Activated naive CD8-positive, alpha-beta T cell treated with anti-CD3 and anti-CD28 coated beads for 36 hours (primary cell): ENCODE results near the gene GLE1. TPM values are rescaled to one million over a fixed set of nuclear protein-coding genes. Genes with fewer than 3 reads are reported as not detected.

Experiments
- DNase-seq: peaks from one replicate; pipeline ENCODE4 v3.0.0; 2021
- H3K27ac Mint-ChIP-seq: one replicate; pipeline ENCODE4 v1.8.0; 2022; ENCODE audit warnings: mild to moderate bottlenecking, moderate library complexity, mixed read lengths
- H3K27me3 Mint-ChIP-seq: one replicate; pipeline ENCODE4 v1.8.0; 2022; ENCODE audit warnings: mild to moderate bottlenecking, mixed read lengths
- H3K36me3 Mint-ChIP-seq: one replicate; pipeline ENCODE4 v1.8.0; 2021; ENCODE audit warnings: mild to moderate bottlenecking, mixed read lengths
- H3K4me1 Mint-ChIP-seq: one replicate; pipeline ENCODE4 v1.8.0; 2021; ENCODE audit warnings: mixed read lengths
- H3K4me3 Mint-ChIP-seq: one replicate; pipeline ENCODE4 v1.8.0; 2022; ENCODE audit warnings: mild to moderate bottlenecking, moderate library complexity, mixed read lengths
- H3K9me3 Mint-ChIP-seq: one replicate; pipeline ENCODE4 v1.8.0; 2022; ENCODE audit warnings: mixed read lengths
- total RNA-seq, 2 experiments: library from RNA; stranded (reverse); gene quantifications; one replicate each; pipeline ENCODE4 v1.2.3, GENCODE V29; 2021

GLE1 gene
- total RNA-seq, 2 experiments from 2014 or later = 45.1 to 45.8 TPM

DNA sequence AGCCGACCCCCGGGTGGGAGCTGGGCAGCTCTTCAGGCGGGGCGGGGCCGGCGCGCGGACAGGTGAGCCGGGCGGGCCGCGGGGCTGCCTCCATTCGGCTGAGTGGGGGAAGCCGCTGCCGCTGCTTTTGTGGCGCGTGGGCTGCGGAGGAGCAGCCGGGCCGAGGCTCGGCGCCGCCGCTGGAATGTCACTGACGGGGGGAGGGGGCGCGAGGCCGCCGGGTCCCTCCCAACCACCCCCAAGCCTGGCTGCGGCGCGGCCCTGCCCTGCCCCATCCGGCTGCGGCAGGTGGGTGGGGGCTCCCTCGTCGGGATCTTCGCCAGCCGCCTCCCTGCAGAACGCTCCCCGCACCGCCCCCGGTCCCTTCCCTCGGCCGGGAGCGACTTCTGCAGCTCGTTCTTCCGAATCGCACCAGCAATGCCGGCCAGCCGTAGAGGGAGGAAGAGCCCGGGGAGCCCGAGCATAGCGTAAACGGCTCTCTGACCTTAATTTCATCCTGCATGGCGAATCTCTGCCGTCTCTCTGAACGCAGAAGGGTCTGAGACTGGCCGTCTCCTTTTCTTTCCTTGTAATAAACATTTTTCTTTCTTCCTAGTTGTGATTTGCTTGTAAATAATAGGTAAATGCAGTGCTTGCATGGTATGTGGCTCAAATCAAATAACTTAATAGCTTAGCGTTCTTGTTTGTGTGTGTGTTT lies 48.4 kb downstream of the GLE1 start:
- no peak overlapping the region for H3K4me3 Mint-ChIP-seq
- H3K9me3 Mint-ChIP-seq = no peaks in the 10 kb centered on the region
- H3K27me3 Mint-ChIP-seq = no peaks in the 10 kb centered on the region
- peaks cover 2% of the 10 kb centered on the region for H3K36me3 Mint-ChIP-seq
- H3K27ac Mint-ChIP-seq = no peak overlapping the region
- no peak for DNase-seq
- H3K4me1 Mint-ChIP-seq = peaks cover 34% of the 10 kb centered on the region

DNA sequence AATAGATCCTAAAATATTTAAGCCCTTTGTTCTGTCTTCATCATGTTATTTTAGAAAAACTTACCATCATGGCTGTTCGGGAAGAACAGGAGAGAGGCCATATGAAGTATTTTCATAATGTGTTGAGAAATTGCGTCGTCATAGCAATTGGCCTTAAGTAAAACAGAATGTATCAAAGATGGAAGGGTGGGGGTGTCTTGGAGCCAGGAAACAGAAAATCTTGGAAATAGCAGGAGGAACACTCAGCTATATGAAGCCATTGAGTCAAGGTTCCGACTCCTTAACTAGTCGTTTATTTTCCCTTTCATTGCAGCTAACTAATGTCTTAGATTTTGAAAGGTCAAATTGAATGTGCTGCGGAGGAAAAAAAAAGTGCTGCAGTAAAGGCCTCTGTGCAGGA lies 49.2 kb downstream of the GLE1 start:
- no peak for DNase-seq
- peaks cover 42% of the 10 kb centered on the region for H3K4me1 Mint-ChIP-seq
- H3K27me3 Mint-ChIP-seq = no peaks in the 10 kb centered on the region
- H3K27ac Mint-ChIP-seq = no peak overlapping the region
- no peaks in the 10 kb centered on the region for H3K9me3 Mint-ChIP-seq
- no peak overlapping the region for H3K4me3 Mint-ChIP-seq
- H3K36me3 Mint-ChIP-seq = peaks cover 2% of the 10 kb centered on the region

DNA sequence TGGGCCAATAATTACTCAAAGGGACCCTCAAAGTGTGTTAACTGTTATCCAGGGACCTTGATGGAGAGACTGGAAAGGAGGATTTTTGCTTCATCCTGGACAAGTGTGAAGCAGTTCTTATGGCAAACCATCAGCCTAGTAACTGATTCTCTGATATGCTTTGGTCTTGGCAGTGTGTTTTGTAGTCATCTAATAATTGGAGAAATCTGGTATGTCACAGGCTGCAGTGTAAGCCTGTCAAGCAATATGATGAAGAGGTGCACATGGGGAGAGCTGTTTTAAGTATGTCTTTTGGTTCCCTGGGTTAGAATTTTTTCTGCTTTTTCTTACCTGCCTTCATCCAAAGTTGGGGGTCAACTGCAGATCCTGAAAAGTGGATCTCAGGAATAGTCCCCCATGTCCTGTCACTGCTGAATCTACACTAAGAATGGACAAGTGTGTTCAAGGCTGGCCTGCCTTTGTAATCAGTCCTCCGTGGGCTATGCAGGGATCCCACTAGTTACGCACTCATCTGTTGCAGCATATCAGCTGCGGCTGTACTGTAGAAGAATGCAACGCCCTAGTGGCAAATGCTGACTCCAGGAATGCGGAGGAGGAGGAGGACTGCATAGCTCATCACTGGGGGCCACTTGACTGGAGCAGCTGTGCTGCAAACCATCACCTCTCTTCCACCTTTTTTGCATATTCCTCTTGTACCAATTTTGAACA lies 49.8 kb downstream of the GLE1 start:
- H3K27ac Mint-ChIP-seq = no peak overlapping the region
- H3K4me3 Mint-ChIP-seq = no peak overlapping the region
- H3K4me1 Mint-ChIP-seq = peaks cover 48% of the 10 kb centered on the region
- H3K27me3 Mint-ChIP-seq = no peaks in the 10 kb centered on the region
- DNase-seq = peak; percentile 23
- peaks cover 4% of the 10 kb centered on the region for H3K36me3 Mint-ChIP-seq
- no peaks in the 10 kb centered on the region for H3K9me3 Mint-ChIP-seq

DNA sequence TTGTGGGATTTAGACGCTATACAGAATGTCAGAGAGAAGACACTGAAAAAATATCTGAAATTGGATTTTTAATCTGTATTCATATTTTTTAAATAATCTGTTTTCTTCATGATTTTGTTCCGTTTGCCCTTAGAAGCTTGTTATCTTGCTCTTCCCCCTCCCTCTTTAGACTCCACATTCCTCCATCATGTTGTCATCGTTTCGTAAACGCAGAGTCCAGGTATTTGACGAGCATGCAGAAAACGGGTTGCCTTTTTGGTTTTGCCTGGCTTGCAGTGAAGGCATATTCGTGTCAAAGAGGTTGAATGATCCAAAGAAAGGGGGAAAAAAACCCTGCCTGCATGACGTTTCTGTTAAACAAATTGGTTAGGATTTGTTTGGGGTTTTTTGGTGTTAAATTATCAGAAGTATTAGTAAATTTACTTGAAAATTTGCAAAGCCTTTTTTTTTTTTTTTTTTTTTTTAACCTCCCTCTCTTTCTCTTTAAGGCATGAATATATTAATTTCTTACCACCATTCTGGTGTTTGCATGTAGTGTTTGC lies 50.7 kb downstream of the GLE1 start:
- H3K36me3 Mint-ChIP-seq = peaks cover 4% of the 10 kb centered on the region
- H3K27ac Mint-ChIP-seq = no peak overlapping the region
- no peaks in the 10 kb centered on the region for H3K27me3 Mint-ChIP-seq
- H3K4me1 Mint-ChIP-seq = peaks cover 45% of the 10 kb centered on the region
- no peaks in the 10 kb centered on the region for H3K9me3 Mint-ChIP-seq
- H3K4me3 Mint-ChIP-seq = no peak overlapping the region
- no peak for DNase-seq

DNA sequence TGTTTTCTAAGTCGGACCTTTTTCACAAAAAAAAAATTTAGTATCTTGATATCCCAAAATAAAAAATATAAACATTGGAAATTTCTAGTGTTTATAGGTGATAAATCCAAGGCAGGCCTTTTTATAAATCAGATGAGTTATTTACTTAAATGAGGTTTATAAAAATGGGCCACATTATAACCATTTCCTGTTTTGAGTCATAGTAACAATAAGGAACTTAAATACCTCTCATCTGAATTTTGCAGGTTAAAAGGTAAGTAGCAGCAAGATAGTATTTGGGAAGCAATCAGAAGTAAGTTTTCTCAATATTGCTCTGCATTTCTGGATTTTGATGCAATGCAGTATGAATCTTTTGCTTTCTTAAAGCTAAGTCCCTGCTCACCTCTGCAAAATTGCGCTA lies 51.8 kb downstream of the GLE1 start:
- Mint-ChIP-seq H3K4me1 (peaks cover 36% of the 10 kb centered on the region), H3K27ac (no peak overlapping the region), H3K9me3 (no peaks in the 10 kb centered on the region), H3K4me3 (no peak overlapping the region), H3K27me3 (no peaks in the 10 kb centered on the region), H3K36me3 (peaks cover 4% of the 10 kb centered on the region)
- DNase-seq = no peak

DNA sequence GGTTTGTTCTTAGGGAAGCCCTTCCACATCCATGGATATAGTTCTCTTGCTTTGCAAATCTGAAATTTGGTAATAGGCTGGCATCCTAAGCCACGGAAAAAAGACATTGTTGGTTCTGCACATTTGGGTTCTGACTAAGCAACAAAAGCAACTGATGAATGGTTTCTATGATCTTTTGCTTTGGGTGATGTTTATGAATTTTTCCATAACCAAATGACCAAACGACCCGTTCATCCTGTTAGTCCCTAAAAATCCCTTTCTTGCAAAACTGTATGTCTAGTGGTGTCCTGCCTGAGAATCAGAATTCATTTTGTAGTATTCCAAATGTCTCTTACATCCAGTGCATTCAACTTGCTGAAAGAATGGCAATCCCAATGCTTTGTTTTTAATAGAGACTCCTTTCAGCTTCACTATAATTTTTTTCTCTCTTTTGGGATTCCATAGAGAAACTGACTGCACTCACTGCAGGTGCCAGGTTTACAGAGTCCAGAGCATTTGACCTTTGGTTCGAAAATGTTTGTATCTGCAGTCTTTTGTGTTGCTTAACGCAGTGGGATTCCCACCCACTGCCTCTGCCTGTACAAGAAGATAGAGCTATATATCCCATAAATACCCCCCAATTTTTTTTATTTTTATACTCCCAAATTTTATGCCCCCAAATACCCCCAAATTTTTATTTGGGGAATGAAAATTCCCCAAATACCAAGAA lies 52.6 kb downstream of the GLE1 start:
- peaks cover 4% of the 10 kb centered on the region for H3K36me3 Mint-ChIP-seq
- no peaks in the 10 kb centered on the region for H3K27me3 Mint-ChIP-seq
- H3K4me1 Mint-ChIP-seq = peaks cover 29% of the 10 kb centered on the region
- DNase-seq = no peak
- H3K4me3 Mint-ChIP-seq = no peak overlapping the region
- H3K9me3 Mint-ChIP-seq = no peaks in the 10 kb centered on the region
- H3K27ac Mint-ChIP-seq = no peak overlapping the region

DNA sequence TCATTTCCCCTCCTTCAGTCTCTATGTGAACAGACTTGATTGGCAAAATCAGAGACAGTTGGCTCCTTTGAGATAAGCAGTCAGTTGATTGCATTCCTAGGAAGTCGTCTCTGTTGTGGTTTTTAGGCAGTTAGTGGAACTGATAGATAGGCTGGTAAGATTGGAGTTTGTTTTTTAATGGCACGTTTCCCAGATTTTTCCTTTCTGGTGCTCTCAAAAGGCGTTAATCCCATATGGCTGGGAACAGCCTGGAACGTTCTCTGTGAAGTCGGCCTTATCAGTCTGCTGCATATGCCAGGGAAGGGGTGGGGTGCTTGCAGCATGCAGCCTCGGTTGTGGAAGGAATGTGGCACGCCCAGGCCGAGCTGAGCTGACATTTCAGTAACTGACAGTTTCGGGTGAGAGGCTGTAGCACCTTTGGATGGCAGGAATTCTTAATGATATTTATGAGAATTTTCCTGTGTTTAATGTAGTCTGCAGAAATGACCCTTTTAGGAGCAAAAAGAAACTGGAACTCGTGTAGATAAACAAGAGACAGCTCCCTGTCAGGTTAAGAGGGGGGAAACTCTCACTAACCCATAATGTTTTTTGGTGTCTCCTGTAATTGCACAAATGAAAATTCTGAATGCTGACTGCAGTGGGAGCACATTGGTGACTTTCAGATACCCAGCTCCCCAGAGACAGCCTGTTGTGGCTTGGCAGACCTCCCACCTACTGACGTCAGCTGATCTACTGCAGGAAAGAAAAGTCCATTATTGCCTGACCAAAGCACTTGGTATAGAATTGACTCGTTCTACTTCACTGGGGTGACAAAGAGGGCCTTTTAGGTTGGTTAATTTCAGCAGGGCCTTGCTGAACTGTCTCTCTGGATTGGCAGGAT lies 54.2 kb downstream of the GLE1 start:
- Mint-ChIP-seq H3K4me1 (peaks cover 32% of the 10 kb centered on the region), H3K4me3 (peak overlapping the region; percentile 55), H3K27ac (peak overlapping the region; percentile 92), H3K27me3 (no peaks in the 10 kb centered on the region), H3K9me3 (no peaks in the 10 kb centered on the region), H3K36me3 (peaks cover 4% of the 10 kb centered on the region)
- DNase-seq = peak; percentile 81

DNA sequence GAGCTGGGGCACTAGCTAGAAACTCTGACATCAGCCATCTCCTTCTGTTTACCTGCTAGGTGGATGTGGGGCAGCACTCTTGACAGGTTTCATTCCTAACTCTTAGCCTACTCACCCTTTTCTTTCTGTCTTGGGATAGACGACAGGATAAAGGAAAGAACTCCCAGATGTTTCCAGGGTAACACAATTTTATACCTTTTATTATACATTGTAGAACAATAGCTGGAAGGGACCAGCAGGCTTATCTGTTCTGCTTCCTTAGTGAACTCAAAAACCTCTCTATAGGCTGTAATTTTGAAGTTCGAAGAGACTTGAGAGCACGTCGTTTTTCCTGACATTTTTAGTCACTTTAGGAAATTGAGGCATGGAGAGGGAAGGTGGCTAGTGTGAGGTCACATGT lies 61.1 kb downstream of the GLE1 start:
- peaks cover 7% of the 10 kb centered on the region for H3K4me1 Mint-ChIP-seq
- DNase-seq = no peak
- H3K27me3 Mint-ChIP-seq = no peaks in the 10 kb centered on the region
- H3K9me3 Mint-ChIP-seq = no peaks in the 10 kb centered on the region
- no peaks in the 10 kb centered on the region for H3K36me3 Mint-ChIP-seq
- H3K27ac Mint-ChIP-seq = no peak overlapping the region
- no peak overlapping the region for H3K4me3 Mint-ChIP-seq

DNA sequence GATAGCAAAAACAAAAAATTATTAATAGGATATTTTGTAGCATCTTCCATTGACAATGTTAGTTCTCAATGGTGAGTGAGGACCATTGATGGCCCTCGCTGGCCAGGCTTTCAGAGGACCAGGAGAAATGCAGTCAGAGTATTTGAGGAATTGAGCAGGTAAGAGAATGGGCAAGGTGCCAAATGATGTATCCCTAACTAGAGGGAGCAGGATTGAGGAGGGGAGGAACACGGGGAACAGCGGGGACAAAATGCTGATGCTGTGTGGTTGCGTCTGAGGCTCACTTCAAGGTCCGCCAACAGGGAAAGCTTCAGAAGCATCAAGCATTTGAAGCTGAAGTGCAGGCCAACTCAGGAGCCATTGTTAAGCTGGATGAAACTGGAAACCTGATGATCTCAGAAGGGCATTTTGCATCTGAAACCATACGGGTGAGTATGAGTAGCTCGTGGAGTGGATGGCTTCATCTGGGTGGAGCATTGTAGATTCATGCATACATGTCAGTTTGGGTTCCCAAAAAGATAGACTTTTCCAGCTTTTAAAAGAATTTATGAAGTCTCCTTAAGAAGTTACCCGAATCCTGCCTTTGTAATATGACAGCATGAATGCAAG lies 64.1 kb downstream of the GLE1 start:
- Mint-ChIP-seq H3K9me3 (no peaks in the 10 kb centered on the region), H3K36me3 (peaks cover 4% of the 10 kb centered on the region), H3K27me3 (no peaks in the 10 kb centered on the region), H3K4me1 (peaks cover 13% of the 10 kb centered on the region), H3K4me3 (no peak overlapping the region), H3K27ac (no peak overlapping the region)
- no peak for DNase-seq

DNA sequence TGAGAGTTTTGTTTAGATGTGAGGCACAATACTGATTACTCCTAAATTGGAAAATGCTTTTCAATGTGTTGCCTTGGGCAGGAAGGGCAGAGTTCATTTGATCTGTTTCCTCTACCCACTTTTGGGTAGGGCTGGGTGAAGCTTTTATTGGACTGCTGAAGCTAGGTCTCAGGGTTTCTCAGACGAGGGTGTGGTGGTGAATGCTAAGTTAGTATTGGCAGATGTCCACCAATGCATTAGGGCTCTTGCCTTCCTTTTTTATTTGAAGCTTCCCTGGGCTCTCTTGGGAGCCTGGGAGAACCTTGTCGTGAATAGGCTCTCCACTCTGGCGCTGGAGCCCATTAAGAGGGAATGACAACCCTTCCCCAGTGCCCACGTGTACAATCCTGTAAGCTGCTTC lies 71.0 kb downstream of the GLE1 start:
- no peak for DNase-seq
- H3K9me3 Mint-ChIP-seq = no peaks in the 10 kb centered on the region
- H3K4me3 Mint-ChIP-seq = no peak overlapping the region
- H3K27me3 Mint-ChIP-seq = no peaks in the 10 kb centered on the region
- H3K27ac Mint-ChIP-seq = no peak overlapping the region
- H3K36me3 Mint-ChIP-seq = peaks cover 18% of the 10 kb centered on the region
- H3K4me1 Mint-ChIP-seq = peaks cover 8% of the 10 kb centered on the region

DNA sequence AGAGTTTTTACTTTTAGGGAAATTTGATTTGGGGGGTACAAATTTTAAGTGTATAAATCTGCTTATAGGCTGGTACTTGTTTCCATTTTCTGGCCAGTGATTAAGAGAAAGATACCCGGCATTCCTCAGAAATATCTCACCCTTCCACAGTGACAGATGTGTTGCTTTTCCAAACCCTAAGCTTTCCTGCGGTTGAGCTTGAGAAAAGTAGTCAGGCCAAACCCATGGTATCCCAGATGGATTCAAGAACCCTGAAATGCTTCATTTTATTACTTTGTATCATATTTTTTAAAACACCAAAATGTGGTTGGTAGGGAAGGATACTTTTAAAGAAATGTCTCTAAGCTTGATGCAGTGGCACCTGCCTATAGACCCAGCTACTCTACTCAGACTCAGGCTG lies 71.4 kb downstream of the GLE1 start:
- Mint-ChIP-seq H3K9me3 (no peaks in the 10 kb centered on the region), H3K36me3 (peaks cover 18% of the 10 kb centered on the region), H3K27me3 (no peaks in the 10 kb centered on the region), H3K27ac (no peak overlapping the region), H3K4me3 (no peak overlapping the region), H3K4me1 (peaks cover 8% of the 10 kb centered on the region)
- DNase-seq = no peak

DNA sequence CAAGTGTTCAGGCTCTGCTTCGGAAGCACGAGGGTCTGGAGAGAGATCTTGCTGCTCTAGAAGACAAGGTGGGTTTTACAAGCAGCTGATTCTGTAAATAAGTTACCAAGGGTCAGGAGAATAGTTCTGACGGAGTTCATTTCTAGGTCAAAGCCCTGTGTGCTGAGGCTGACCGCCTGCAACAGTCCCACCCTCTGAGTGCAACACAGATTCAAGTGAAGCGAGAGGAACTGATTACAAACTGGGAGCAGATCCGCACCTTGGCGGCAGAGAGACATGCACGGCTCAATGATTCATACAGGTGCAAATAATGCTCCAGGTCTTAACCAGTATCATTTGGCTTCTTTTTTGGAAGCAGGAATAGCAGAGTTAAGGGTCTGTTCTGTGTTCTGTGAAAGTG lies 72.7 kb downstream of the GLE1 start:
- peaks cover 15% of the 10 kb centered on the region for H3K36me3 Mint-ChIP-seq
- no peak overlapping the region for H3K27ac Mint-ChIP-seq
- H3K9me3 Mint-ChIP-seq = no peaks in the 10 kb centered on the region
- DNase-seq = no peak
- no peak overlapping the region for H3K4me3 Mint-ChIP-seq
- no peaks in the 10 kb centered on the region for H3K27me3 Mint-ChIP-seq
- H3K4me1 Mint-ChIP-seq = peaks cover 6% of the 10 kb centered on the region

DNA sequence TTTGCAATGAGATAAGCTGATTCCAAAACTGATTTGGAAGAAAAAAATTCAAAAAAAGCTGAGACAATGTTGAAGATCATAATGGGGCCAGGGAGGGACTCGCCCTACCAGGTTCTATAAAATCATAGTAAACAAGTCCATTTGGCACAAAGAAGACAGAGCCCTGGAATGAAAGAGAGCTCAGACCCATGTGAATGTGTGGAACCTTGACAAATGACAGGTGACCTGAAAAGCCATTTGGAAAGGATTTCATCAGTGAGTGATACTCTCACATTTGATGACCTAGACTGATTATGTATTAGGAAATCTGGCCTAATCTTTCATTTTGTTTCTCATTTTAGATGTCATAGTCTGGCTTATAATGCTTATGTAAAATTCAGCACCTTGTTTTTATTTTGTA lies 74.7 kb downstream of the GLE1 start:
- Mint-ChIP-seq H3K9me3 (no peaks in the 10 kb centered on the region), H3K36me3 (peaks cover 18% of the 10 kb centered on the region), H3K27ac (peak overlapping the region; percentile 23), H3K4me3 (no peak overlapping the region), H3K27me3 (no peaks in the 10 kb centered on the region), H3K4me1 (no peaks in the 10 kb centered on the region)
- DNase-seq = no peak

DNA sequence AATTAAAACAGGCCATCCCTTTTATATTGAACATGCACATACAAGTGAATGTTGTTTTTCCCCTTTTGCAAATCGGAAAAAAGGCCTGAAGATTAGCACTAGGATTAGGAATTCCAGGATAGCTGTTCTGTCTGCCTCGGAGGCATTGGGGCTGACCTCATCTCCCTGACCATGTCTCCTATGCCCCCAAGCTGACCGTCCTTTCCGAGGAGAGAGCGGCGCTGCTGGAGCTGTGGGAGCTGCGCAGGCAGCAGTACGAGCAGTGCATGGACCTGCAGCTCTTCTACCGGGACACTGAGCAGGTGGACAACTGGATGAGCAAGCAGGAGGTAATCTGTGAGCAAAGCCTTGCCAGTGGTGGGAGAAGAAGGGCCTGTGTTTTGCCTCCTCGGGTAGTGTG lies 76.2 kb downstream of the GLE1 start:
- H3K4me3 Mint-ChIP-seq = no peak overlapping the region
- H3K4me1 Mint-ChIP-seq = no peaks in the 10 kb centered on the region
- no peak for DNase-seq
- no peaks in the 10 kb centered on the region for H3K9me3 Mint-ChIP-seq
- H3K27me3 Mint-ChIP-seq = no peaks in the 10 kb centered on the region
- H3K36me3 Mint-ChIP-seq = peaks cover 23% of the 10 kb centered on the region
- no peak overlapping the region for H3K27ac Mint-ChIP-seq
